CD4-positive, alpha-beta T cell (primary cell): ENCODE results near the gene KBTBD6. TPM values are rescaled to one million over a fixed set of nuclear protein-coding genes. Genes with fewer than 3 reads are reported as not detected.

Source experiments
- ATAC-seq: fragments of 200-7000 bp; cut with Tn5 transposase; one replicate; pipeline ENCODE4 v1.10.0; 2022; ENCODE audit warnings: mild to moderate bottlenecking; ENCODE audit not compliant: poor library complexity
- CTCF ChIA-PET: fragments of 350-600 bp; sonication (Branson Sonifier 250); formaldehyde crosslinking; loops from one replicate; lab custom pipeline; 2021; ENCODE audit warnings: antibody characterized with exemption, inconsistent platforms; lab: Charles Lee
- POLR2A ChIA-PET: fragments of 350-600 bp; sonication (Branson Sonifier 250); formaldehyde crosslinking; loops from one replicate; lab custom pipeline; 2021; ENCODE audit warnings: antibody characterized with exemption, inconsistent platforms; lab: Charles Lee
- DNase-seq, 14 experiments: peaks; one replicate each; pipeline ENCODE4 v3.0.0-alpha.2; 2013 to 2020; ENCODE audit warnings: mixed read lengths in 2 of 14
- H3K27ac ChIP-seq, 2 donors: one replicate each; pipeline versions ENCODE4 v1.5.1 to v1.7.0; 2013; ENCODE audit warnings: low read length in 2 of 2, low read depth in 1 of 2, mild to moderate bottlenecking in 1 of 2
- H3K27me3 ChIP-seq, 2 experiments: 1 replicate in 1 of 2; 2 replicates in 1 of 2; pipeline versions ENCODE4 v1.6.1 to v1.7.0; 2013; ENCODE audit warnings: low read length in 2 of 2, control low read depth in 1 of 2, mild to moderate bottlenecking in 1 of 2, moderate library complexity in 1 of 2; ENCODE audit not compliant: insufficient read depth in 2 of 2, control insufficient read depth in 1 of 2
- H3K36me3 ChIP-seq: one replicate; pipeline ENCODE4 v1.6.1; 2013; ENCODE audit warnings: low read length, control low read depth; ENCODE audit not compliant: insufficient read depth
- H3K4me1 ChIP-seq: one replicate; pipeline ENCODE4 v1.6.1; 2013; ENCODE audit warnings: low read length, control low read depth; ENCODE audit not compliant: insufficient read depth
- H3K4me3 ChIP-seq: one replicate; pipeline ENCODE4 v1.5.1; 2013; ENCODE audit warnings: mild to moderate bottlenecking, low read length, moderate library complexity
- H3K9me3 ChIP-seq, 2 experiments: 1 replicate in 1 of 2; 2 replicates in 1 of 2; pipeline versions ENCODE4 v1.6.1 to v1.7.0; 2013; ENCODE audit warnings: low read length in 2 of 2, mild to moderate bottlenecking in 2 of 2, control low read depth in 1 of 2, moderate library complexity in 1 of 2; ENCODE audit not compliant: control insufficient read depth in 1 of 2, insufficient read depth in 1 of 2
- H3K27ac Mint-ChIP-seq: one replicate; pipeline ENCODE4 v1.8.0; 2020; ENCODE audit warnings: mixed read lengths
- H3K27me3 Mint-ChIP-seq: one replicate; pipeline ENCODE4 v1.8.0; 2021; ENCODE audit warnings: mixed read lengths
- H3K36me3 Mint-ChIP-seq: one replicate; pipeline ENCODE4 v1.8.0; 2021; ENCODE audit warnings: low read depth, mixed read lengths
- H3K4me1 Mint-ChIP-seq: one replicate; pipeline ENCODE4 v1.8.0; 2021; ENCODE audit warnings: low read depth, mixed read lengths
- H3K4me3 Mint-ChIP-seq: one replicate; pipeline ENCODE4 v1.8.0; 2020; ENCODE audit warnings: mild to moderate bottlenecking, mixed read lengths
- H3K9me3 Mint-ChIP-seq: one replicate; pipeline ENCODE4 v1.8.0; 2020; ENCODE audit warnings: mixed read lengths
- CTCF ChIP-seq: fragments of 200-600 bp; IDR thresholded peaks from one replicate; pipeline ENCODE4 v1.8.0; 2022; ENCODE audit warnings: antibody characterized with exemption, mild to moderate bottlenecking
- intact Hi-C, 2 experiments: fragments of 100-400 bp; cut with DNase I in 1 of 2; cut with micrococcal nuclease in 1 of 2; formaldehyde crosslinking; loops; one replicate each; pipeline versions ENCODE4 v1.15.1 to v1.9.0; 2023 to 2025; cut with DNase I, micrococcal nuclease
- total RNA-seq, 174 experiments: library from RNA in 2 of 174; stranded (reverse) in 2 of 174; gene quantifications; one replicate each; pipeline ENCODE4 v1.2.3 and lab custom pipeline; 2021 to 2026

The KBTBD6 gene
- total RNA-seq, 2 experiments from 2014 or later, result 6.8 to 7.2 TPM

GRCh38 chr13:41148419-41149283 lies 16.0 kb upstream of the KBTBD6 start:
- H3K4me3 ChIP-seq, result no peak overlapping the region
- POLR2A ChIA-PET, result no interaction called here
- Mint-ChIP-seq H3K9me3 (peaks cover 38% of the 10 kb centered on the region), H3K36me3 (peaks cover 72% of the 10 kb centered on the region), H3K4me3 (no peak overlapping the region), H3K27ac (no peak overlapping the region), H3K27me3 (no peaks in the 10 kb centered on the region), H3K4me1 (no peaks in the 10 kb centered on the region)
- no peaks in the 10 kb centered on the region for H3K27me3 ChIP-seq
- intact Hi-C loops, result no loop called here
- H3K27ac ChIP-seq, result no peak overlapping the region
- DNase-seq (no peak), ATAC-seq (no peak)
- H3K9me3 ChIP-seq, result peaks cover 14 to 58% of the 10 kb centered on the region in 2 experiments
- no peaks in the 10 kb centered on the region for H3K4me1 ChIP-seq
- no peak for TF ChIP-seq CTCF
- H3K36me3 ChIP-seq, result no peaks in the 10 kb centered on the region
- CTCF ChIA-PET, result no interaction called here

GRCh38 chr13:41145136-41145908 lies 12.7 kb upstream of the KBTBD6 start:
- TF ChIP-seq CTCF, result no peak
- Mint-ChIP-seq H3K4me1 (no peaks in the 10 kb centered on the region), H3K27ac (no peak overlapping the region), H3K27me3 (no peaks in the 10 kb centered on the region), H3K4me3 (no peak overlapping the region), H3K36me3 (peaks cover 42% of the 10 kb centered on the region), H3K9me3 (peaks cover 18% of the 10 kb centered on the region)
- ChIA-PET CTCF (no interaction called here), POLR2A (no interaction called here)
- intact Hi-C loops, result no loop called here
- Histone ChIP-seq H3K4me3 (no peak overlapping the region), H3K27me3 (no peaks in the 10 kb centered on the region), H3K27ac (no peak overlapping the region), H3K9me3 (peaks cover 14 to 32% of the 10 kb centered on the region in 2 experiments), H3K36me3 (no peaks in the 10 kb centered on the region), H3K4me1 (no peaks in the 10 kb centered on the region)
- DNase-seq, result no peak
- no peak for ATAC-seq

- Mint-ChIP-seq H3K36me3 (peaks cover 35% of the 10 kb centered on the region), H3K4me1 (no peaks in the 10 kb centered on the region), H3K27ac (no peak overlapping the region), H3K4me3 (no peak overlapping the region), H3K9me3 (peaks cover 12% of the 10 kb centered on the region), H3K27me3 (no peaks in the 10 kb centered on the region)
- no peaks in the 10 kb centered on the region for H3K27me3 ChIP-seq
- no peak overlapping the region for H3K27ac ChIP-seq
- ChIA-PET CTCF (no interaction called here), POLR2A (no interaction called here)
- no peaks in the 10 kb centered on the region for H3K36me3 ChIP-seq
- intact Hi-C loops, result no loop called here
- peaks cover 14 to 25% of the 10 kb centered on the region in 2 experiments for H3K9me3 ChIP-seq
- no peak for TF ChIP-seq CTCF
- no peaks in the 10 kb centered on the region for H3K4me1 ChIP-seq
- H3K4me3 ChIP-seq, result no peak overlapping the region
- DNase-seq (no peak), ATAC-seq (no peak)
Measured at GRCh38 chr13:41144576-41144975, 12.0 kb upstream of the KBTBD6 start.
